GM12892 (cell line): Measurements from ENCODE around the gene HES2.

Source experiments
- POLR2AphosphoS5 ChIP-seq: IDR thresholded peaks from 2 replicates; pipeline ENCODE4 v1.6.1; 2011; ENCODE audit warnings: low read depth, low read length, control low read depth
- TAF1 ChIP-seq: IDR thresholded peaks from 2 replicates; pipeline ENCODE4 v1.6.1; 2011; ENCODE audit warnings: low read depth, mild to moderate bottlenecking, control low read depth, low read length, borderline replicate concordance

DNA sequence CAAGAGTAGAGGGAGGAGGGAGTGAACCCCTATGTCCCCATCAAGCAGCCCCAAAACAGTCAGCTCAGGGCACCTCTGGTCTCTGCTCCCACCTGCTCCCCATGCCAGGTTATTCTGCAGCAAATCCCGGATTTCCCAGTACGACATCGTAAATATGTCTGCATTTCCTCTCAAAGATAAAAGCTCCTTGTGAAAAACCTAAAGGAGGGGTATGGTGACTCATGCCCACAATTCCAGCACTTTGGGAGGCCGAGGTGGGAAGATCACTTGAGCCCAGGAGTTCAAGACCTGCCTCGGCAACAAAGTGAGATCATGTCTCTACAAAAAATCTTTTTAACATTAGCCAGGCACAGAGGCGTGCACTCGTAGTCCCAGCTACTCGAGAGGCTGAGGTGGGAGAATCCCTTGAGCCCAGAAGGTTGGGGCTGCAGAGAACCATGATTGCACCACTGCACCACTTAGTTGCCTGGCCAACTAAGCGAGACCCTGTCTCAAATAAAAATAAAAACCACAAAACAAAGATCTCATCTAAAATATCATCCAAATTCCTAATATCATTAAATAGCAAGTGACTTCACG lies 33.3 kb downstream of the HES2 start:
- TF ChIP-seq TAF1 (no peak), POLR2AphosphoS5 (no peak)
